ENCODE measurements around the gene WAS. TPM values are rescaled to one million over a fixed set of nuclear protein-coding genes. Genes with fewer than 3 reads are reported as not detected.
A peak's percentile ranks its signal among the peaks of the same experiment; 100 is the strongest.

The WAS gene
- total RNA-seq, 2 experiments from 2014 or later = 81.6 to 81.9 TPM

DNA sequence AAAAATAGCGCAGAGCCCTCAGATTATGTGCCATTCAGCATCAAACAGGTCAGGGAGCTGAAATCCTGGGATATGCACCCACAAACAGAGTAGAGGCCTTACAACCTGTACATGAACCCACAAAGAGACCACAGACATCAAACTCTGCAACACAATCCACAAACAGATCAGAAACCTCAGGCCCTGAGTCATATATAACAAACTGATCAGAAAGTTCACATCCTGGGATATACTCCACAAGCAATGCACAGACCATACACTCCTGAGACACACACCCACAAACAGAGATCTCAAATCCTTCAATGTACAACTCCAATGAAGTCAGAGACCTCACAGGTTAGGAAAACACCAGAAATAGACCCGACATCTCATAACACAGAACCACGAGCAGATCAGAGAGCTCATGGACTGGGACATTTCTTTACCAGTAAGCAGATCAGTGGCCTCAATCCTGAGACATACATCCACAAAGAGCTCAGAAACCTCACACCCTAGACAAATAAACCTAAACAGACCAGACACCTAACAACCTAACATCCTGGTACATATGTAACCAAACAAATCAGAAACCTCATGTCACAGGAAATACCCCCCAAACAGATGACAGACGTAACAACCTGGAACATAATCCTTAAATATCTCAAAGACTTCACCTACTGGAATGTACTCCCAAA lies 37.1 kb downstream of the WAS start:
- H3K9me3 Mint-ChIP-seq = no peaks in the 10 kb centered on the region
- H3K27ac Mint-ChIP-seq = no peak overlapping the region
- no peak overlapping the region for H3K4me3 Mint-ChIP-seq
- CTCF ChIA-PET = interaction anchor here (0.6 kb wide), 1 partner anchor 10 kb away, joined by 3 read pairs; no protein-coding TSS in a partner anchor
- H3K36me3 Mint-ChIP-seq (ENCODE audit: low read depth) = peaks cover 4% of the 10 kb centered on the region
- TF ChIP-seq, protein P1, sequence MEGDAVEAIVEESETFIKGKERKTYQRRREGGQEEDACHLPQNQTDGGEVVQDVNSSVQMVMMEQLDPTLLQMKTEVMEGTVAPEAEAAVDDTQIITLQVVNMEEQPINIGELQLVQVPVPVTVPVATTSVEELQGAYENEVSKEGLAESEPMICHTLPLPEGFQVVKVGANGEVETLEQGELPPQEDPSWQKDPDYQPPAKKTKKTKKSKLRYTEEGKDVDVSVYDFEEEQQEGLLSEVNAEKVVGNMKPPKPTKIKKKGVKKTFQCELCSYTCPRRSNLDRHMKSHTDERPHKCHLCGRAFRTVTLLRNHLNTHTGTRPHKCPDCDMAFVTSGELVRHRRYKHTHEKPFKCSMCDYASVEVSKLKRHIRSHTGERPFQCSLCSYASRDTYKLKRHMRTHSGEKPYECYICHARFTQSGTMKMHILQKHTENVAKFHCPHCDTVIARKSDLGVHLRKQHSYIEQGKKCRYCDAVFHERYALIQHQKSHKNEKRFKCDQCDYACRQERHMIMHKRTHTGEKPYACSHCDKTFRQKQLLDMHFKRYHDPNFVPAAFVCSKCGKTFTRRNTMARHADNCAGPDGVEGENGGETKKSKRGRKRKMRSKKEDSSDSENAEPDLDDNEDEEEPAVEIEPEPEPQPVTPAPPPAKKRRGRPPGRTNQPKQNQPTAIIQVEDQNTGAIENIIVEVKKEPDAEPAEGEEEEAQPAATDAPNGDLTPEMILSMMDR (IDR thresholded peaks at IDR 0.05) = no peak
- H3K4me1 Mint-ChIP-seq (ENCODE audit: low read depth) = peaks cover 36% of the 10 kb centered on the region
- peak; percentile 60 for ATAC-seq
- no peaks in the 10 kb centered on the region for H3K27me3 Mint-ChIP-seq
- DNase-seq = no peak
- intact Hi-C loops (cut with micrococcal nuclease) = no loop called here
- POLR2A ChIA-PET = interaction anchor here (1.2 kb wide), 1 partner anchor 13 kb away, joined by 3 read pairs; no protein-coding TSS in a partner anchor

DNA sequence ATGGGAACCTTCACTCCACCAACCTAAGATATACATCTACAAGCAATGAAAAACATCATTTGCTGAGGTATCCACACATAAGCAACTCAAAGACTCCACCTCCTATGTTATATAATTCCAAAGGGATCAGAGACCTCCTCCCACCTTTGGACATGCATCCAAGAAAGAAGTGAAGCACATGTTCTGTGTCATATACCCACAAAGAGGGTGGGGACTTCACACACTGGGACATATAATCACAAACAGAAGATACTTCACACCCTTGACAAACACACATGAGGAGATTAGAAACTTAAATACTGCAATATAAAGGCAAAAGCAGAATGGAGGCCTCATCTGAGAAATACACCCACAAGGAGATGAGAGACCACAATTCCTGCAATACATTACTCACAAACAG lies 38.3 kb downstream of the WAS start:
- Mint-ChIP-seq H3K9me3 (peaks cover 5% of the 10 kb centered on the region), H3K27me3 (no peaks in the 10 kb centered on the region), H3K36me3 (ENCODE audit: low read depth) (peaks cover 9% of the 10 kb centered on the region), H3K27ac (no peak overlapping the region), H3K4me1 (ENCODE audit: low read depth) (peaks cover 34% of the 10 kb centered on the region), H3K4me3 (no peak overlapping the region)
- ChIA-PET POLR2A (interaction anchor here (1.2 kb wide), 1 partner anchor 15 kb away, joined by 3 read pairs; no protein-coding TSS in a partner anchor), CTCF (no interaction called here)
- intact Hi-C loops (cut with micrococcal nuclease) = no loop called here
- ATAC-seq (no peak), DNase-seq (no peak)
- TF ChIP-seq, protein P1 (IDR thresholded peaks at IDR 0.05) = no peak

DNA sequence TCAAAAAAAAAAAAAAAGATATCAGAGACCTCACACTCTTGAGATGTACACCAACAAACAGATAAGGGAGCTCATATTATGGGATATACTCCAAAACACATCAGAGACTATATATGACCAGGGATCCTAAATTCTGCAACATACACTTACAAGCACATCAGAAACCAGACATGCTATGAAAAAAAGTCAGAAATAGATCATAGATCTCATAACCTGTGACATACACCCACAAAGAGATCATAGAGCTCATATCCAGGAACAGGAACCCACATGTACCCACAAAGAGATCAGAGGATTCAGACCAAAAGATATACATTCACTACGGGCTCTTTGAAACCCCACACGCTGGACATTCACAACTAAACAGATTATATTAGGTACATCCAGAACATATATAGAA lies 43.0 kb downstream of the WAS start:
- TF ChIP-seq, protein P1 (IDR thresholded peaks at IDR 0.05) = no peak
- Mint-ChIP-seq H3K27me3 (no peaks in the 10 kb centered on the region), H3K4me1 (ENCODE audit: low read depth) (peaks cover 32% of the 10 kb centered on the region), H3K27ac (peak overlapping the region; percentile 42), H3K4me3 (no peak overlapping the region), H3K9me3 (peaks cover 25% of the 10 kb centered on the region), H3K36me3 (ENCODE audit: low read depth) (peaks cover 13% of the 10 kb centered on the region)
- intact Hi-C loops (cut with micrococcal nuclease) = no loop called here
- ChIA-PET POLR2A (interaction anchor here (1.1 to 1.4 kb wide), 3 partner anchors 8 to 17 kb away, joined by 3 to 5 read pairs (median 3); no protein-coding TSS in a partner anchor), CTCF (no interaction called here)
- ATAC-seq (no peak), DNase-seq (no peak)

DNA sequence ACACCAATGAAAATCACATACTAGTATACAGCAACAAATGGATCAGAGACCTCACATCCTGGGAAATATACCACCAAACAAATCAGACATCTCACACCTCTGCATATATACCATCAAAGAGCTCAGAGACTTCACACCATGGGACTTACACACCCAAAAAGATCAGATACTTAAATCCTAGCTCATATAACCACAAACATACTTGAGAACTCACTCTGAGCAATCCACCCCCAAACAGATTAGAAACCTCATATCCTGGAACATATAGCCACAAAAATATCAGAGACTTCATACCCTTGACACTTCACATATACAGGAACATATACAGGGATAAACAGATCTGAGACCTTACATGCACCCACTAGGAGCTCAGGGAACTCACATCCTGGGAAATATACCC lies 45.1 kb downstream of the WAS start:
- no peaks in the 10 kb centered on the region for H3K27me3 Mint-ChIP-seq
- peaks cover 29% of the 10 kb centered on the region for H3K4me1 Mint-ChIP-seq (ENCODE audit: low read depth)
- DNase-seq = no peak
- TF ChIP-seq, protein P1 (IDR thresholded peaks at IDR 0.05) = no peak
- peaks cover 13% of the 10 kb centered on the region for H3K36me3 Mint-ChIP-seq (ENCODE audit: low read depth)
- ATAC-seq = peak; percentile 42
- peak overlapping the region; percentile 58 for H3K27ac Mint-ChIP-seq
- intact Hi-C loops (cut with micrococcal nuclease) = no loop called here
- peaks cover 25% of the 10 kb centered on the region for H3K9me3 Mint-ChIP-seq
- ChIA-PET POLR2A (interaction anchor here (0.8 kb wide), 1 partner anchor 9 kb away, joined by 3 read pairs; no protein-coding TSS in a partner anchor), CTCF (interaction anchor here (1.4 kb wide), 1 partner anchor 80 kb away, joined by 4 read pairs; no protein-coding TSS in a partner anchor)
- no peak overlapping the region for H3K4me3 Mint-ChIP-seq

DNA sequence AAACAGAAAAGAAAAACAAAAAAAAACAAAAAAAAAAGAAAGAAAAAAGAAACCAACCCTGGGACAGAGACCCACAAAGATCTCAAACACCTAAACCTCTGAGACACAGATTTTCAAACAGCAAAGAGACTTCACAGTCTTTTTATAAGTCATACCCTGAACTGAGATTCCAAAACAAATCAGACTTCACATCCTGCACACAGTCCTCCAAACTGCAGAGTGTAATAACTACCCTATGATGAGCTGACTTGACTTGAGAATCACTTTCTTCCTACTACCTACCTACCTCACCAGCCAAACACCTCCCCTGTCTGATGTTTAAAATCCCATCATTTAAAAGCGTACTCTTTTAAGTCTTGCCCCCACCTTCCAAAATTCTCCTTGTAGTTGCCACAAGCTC lies 52.7 kb downstream of the WAS start:
- intact Hi-C loops (cut with micrococcal nuclease) = loop anchor here (5.0 kb wide), 1 partner anchor 54 kb away; the partner anchor contains the start of gene WAS
- Mint-ChIP-seq H3K27ac (peak overlapping the region; percentile 97), H3K27me3 (no peaks in the 10 kb centered on the region), H3K4me1 (ENCODE audit: low read depth) (peaks cover 14% of the 10 kb centered on the region), H3K36me3 (ENCODE audit: low read depth) (peaks cover 2% of the 10 kb centered on the region), H3K4me3 (peak overlapping the region; percentile 95), H3K9me3 (no peaks in the 10 kb centered on the region)
- no peak for DNase-seq
- ChIA-PET CTCF (no interaction called here), POLR2A (interaction anchor here (1.2 to 2.9 kb wide), 5 partner anchors 23 to 64 kb away, joined by 3 to 15 read pairs (median 7); partner anchors contain the start of genes SUV39H1 and WAS)
- TF ChIP-seq, protein P1 (IDR thresholded peaks at IDR 0.05) = no peak
- ATAC-seq = peak; percentile 26

Measured in activated CD8-positive, alpha-beta T cell treated with anti-CD3 and anti-CD28 coated beads for 36 hours (primary cell).